Skeletal muscle satellite cell (primary cell): ENCODE measurements around the gene FGF13.

ENCODE experiments used
- H3K27me3 ChIP-seq: 2 replicates; pipeline ENCODE4 v1.7.0; 2013; ENCODE audit warnings: low read length; ENCODE audit not compliant: control insufficient read depth, insufficient read depth
- H3K36me3 ChIP-seq: 2 replicates; pipeline ENCODE4 v1.7.0; 2013; ENCODE audit warnings: mild to moderate bottlenecking, control low read depth, low read length; ENCODE audit not compliant: insufficient read depth
- H3K4me1 ChIP-seq: 2 replicates; pipeline ENCODE4 v1.7.0; 2013; ENCODE audit warnings: low read length; ENCODE audit not compliant: control insufficient read depth, insufficient read depth
- H3K4me2 ChIP-seq: 2 replicates; pipeline ENCODE4 v1.7.0; 2013; ENCODE audit warnings: mild to moderate bottlenecking, low read length
- H3K4me3 ChIP-seq: 2 replicates; pipeline ENCODE4 v1.7.0; 2013; ENCODE audit warnings: low read length
- H3K9ac ChIP-seq: 2 replicates; pipeline ENCODE4 v1.7.0; 2013; ENCODE audit warnings: mild to moderate bottlenecking, low read depth, low read length, moderate library complexity
- H3K9me3 ChIP-seq: replicated peaks from 2 replicates; pipeline ENCODE4 v1.7.0; 2013; ENCODE audit warnings: mild to moderate bottlenecking, control low read depth, low read length

FGF13 gene

GRCh38 chrX:138710866-138711341 is 613 bp downstream of the FGF13 start:
- peak overlapping the region; percentile 85 for H3K4me2 ChIP-seq
- no peaks in the 10 kb centered on the region for H3K9me3 ChIP-seq
- H3K4me1 ChIP-seq = no peaks in the 10 kb centered on the region
- H3K36me3 ChIP-seq = no peaks in the 10 kb centered on the region
- peak overlapping the region; percentile 69 for H3K4me3 ChIP-seq
- H3K27me3 ChIP-seq = peaks cover 22% of the 10 kb centered on the region
- no peak overlapping the region for H3K9ac ChIP-seq

GRCh38 chrX:138709886-138710791 is 1.4 kb downstream of the FGF13 start:
- H3K9me3 ChIP-seq = no peaks in the 10 kb centered on the region

GRCh38 chrX:138708268-138708667 is 3.2 kb downstream of the FGF13 start:
- Histone ChIP-seq H3K4me1 (no peaks in the 10 kb centered on the region), H3K9me3 (no peaks in the 10 kb centered on the region), H3K4me2 (no peak overlapping the region), H3K36me3 (no peaks in the 10 kb centered on the region), H3K9ac (no peak overlapping the region), H3K27me3 (peaks cover 22% of the 10 kb centered on the region), H3K4me3 (no peak overlapping the region)

More at GRCh38 chrX:138709886-138710791, 1.4 kb downstream of the FGF13 start:
- H3K36me3 ChIP-seq = no peaks in the 10 kb centered on the region
- peaks cover 22% of the 10 kb centered on the region for H3K27me3 ChIP-seq
- peak overlapping the region; percentile 85 for H3K4me2 ChIP-seq
- H3K4me3 ChIP-seq = peak overlapping the region; percentile 69
- H3K9ac ChIP-seq = no peak overlapping the region
- no peaks in the 10 kb centered on the region for H3K4me1 ChIP-seq

- Histone ChIP-seq H3K36me3 (no peaks in the 10 kb centered on the region), H3K4me3 (no peak overlapping the region), H3K9ac (no peak overlapping the region), H3K4me1 (no peaks in the 10 kb centered on the region), H3K4me2 (no peak overlapping the region), H3K27me3 (peaks cover 2% of the 10 kb centered on the region), H3K9me3 (no peaks in the 10 kb centered on the region)
Observed at GRCh38 chrX:138704596-138704995, 6.9 kb downstream of the FGF13 start.

GRCh38 chrX:138704101-138704500 is 7.4 kb downstream of the FGF13 start:
- Histone ChIP-seq H3K4me1 (no peaks in the 10 kb centered on the region), H3K9ac (no peak overlapping the region), H3K4me3 (no peak overlapping the region), H3K36me3 (no peaks in the 10 kb centered on the region), H3K4me2 (no peak overlapping the region), H3K9me3 (no peaks in the 10 kb centered on the region), H3K27me3 (no peaks in the 10 kb centered on the region)

- Histone ChIP-seq H3K4me3 (no peak overlapping the region), H3K9me3 (no peaks in the 10 kb centered on the region), H3K27me3 (no peaks in the 10 kb centered on the region), H3K9ac (no peak overlapping the region), H3K4me2 (no peak overlapping the region), H3K36me3 (no peaks in the 10 kb centered on the region), H3K4me1 (no peaks in the 10 kb centered on the region)
Observed at GRCh38 chrX:138692591-138692990, 18.9 kb downstream of the FGF13 start.

GRCh38 chrX:138691186-138691585 is 20.3 kb downstream of the FGF13 start:
- Histone ChIP-seq H3K4me2 (no peak overlapping the region), H3K27me3 (no peaks in the 10 kb centered on the region), H3K9ac (no peak overlapping the region), H3K4me3 (no peak overlapping the region), H3K4me1 (no peaks in the 10 kb centered on the region), H3K9me3 (no peaks in the 10 kb centered on the region), H3K36me3 (no peaks in the 10 kb centered on the region)

- H3K9me3 ChIP-seq = no peaks in the 10 kb centered on the region
- no peaks in the 10 kb centered on the region for H3K27me3 ChIP-seq
- no peak overlapping the region for H3K9ac ChIP-seq
- no peaks in the 10 kb centered on the region for H3K36me3 ChIP-seq
- no peak overlapping the region for H3K4me3 ChIP-seq
- no peaks in the 10 kb centered on the region for H3K4me1 ChIP-seq
- no peak overlapping the region for H3K4me2 ChIP-seq
Observed at GRCh38 chrX:138690591-138690990, 20.9 kb downstream of the FGF13 start.

- Histone ChIP-seq H3K9ac (no peak overlapping the region), H3K27me3 (no peaks in the 10 kb centered on the region), H3K4me3 (no peak overlapping the region)
Observed at GRCh38 chrX:138683600-138683999, 27.9 kb downstream of the FGF13 start.

GRCh38 chrX:138669693-138670092 is 41.8 kb downstream of the FGF13 start:
- Histone ChIP-seq H3K9me3 (no peaks in the 10 kb centered on the region), H3K36me3 (no peaks in the 10 kb centered on the region), H3K4me3 (no peak overlapping the region), H3K4me2 (no peak overlapping the region), H3K27me3 (no peaks in the 10 kb centered on the region), H3K4me1 (no peaks in the 10 kb centered on the region), H3K9ac (no peak overlapping the region)

More at GRCh38 chrX:138683600-138683999, 27.9 kb downstream of the FGF13 start:
- Histone ChIP-seq H3K4me1 (no peaks in the 10 kb centered on the region), H3K36me3 (no peaks in the 10 kb centered on the region), H3K4me2 (no peak overlapping the region), H3K9me3 (no peaks in the 10 kb centered on the region)

- H3K9me3 ChIP-seq = no peaks in the 10 kb centered on the region
- H3K4me1 ChIP-seq = no peaks in the 10 kb centered on the region
- no peak overlapping the region for H3K4me2 ChIP-seq
- no peaks in the 10 kb centered on the region for H3K27me3 ChIP-seq
- no peak overlapping the region for H3K9ac ChIP-seq
- no peaks in the 10 kb centered on the region for H3K36me3 ChIP-seq
- no peak overlapping the region for H3K4me3 ChIP-seq
Observed at GRCh38 chrX:138664466-138664865, 47.1 kb downstream of the FGF13 start.

GRCh38 chrX:138664016-138664415 is 47.5 kb downstream of the FGF13 start:
- H3K4me2 ChIP-seq = no peak overlapping the region
- no peak overlapping the region for H3K4me3 ChIP-seq
- H3K9ac ChIP-seq = no peak overlapping the region
- no peaks in the 10 kb centered on the region for H3K36me3 ChIP-seq
- H3K4me1 ChIP-seq = no peaks in the 10 kb centered on the region
- H3K27me3 ChIP-seq = no peaks in the 10 kb centered on the region
- H3K9me3 ChIP-seq = no peaks in the 10 kb centered on the region
